GM18526 (cell line): Measurements from ENCODE around the gene RNGTT.

Source experiments
- POLR2A ChIP-seq: IDR thresholded peaks from 3 replicates; pipeline ENCODE4 v1.6.1; 2011; ENCODE audit not compliant: insufficient read length; ENCODE audit errors: extremely low read depth

The RNGTT gene

DNA sequence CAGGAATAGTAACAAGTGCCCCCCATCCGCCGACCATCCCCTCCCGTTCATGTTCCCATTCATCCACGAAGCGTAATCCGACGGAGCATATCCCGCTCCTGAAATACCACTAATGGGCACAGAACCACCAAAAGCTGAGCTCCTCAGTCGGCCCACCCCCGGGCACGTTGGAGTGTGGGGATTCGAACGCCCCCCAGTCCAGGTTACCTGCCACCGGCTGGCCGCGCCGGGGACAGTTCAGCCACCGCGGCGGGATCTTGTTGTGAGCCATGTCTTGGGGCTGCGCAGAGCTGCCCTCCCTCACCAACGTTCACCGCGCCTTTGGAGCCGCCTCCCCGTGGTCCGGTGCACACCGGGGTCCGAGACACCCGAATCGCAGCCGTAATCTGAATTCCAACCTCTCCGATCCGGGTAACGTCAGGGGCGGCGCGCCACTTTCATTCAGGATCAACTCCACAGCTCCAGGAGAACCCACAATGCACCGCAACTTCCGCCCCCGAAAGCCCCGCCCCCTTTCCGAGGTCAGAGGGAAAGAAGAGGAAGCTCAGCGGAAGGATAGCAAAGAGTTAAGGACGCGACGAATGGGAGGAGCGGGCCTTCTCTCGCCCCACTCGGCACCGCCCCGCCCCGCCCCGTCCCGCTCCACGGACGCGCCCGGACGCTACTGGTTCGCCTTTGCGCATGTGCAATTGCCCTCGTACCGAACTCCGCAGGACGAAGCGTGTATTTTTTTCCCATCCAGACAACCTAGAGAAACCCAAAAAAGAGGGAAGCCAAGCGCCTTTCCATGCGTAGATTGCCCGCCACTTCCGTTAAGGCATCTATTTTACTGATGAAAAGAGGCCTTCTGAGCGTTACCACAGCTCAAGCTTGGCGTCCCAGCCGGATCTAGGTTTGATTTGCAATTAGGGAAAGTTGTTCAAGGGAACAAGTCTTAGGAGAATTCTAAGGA, at the start of gene RNGTT:
RNGTT (minus strand) TSS at position 480 of the 952 bp plus-strand sequence; CDS start at position 271, 209 bp downstream.
- peak; percentile 78 for TF ChIP-seq POLR2A

DNA sequence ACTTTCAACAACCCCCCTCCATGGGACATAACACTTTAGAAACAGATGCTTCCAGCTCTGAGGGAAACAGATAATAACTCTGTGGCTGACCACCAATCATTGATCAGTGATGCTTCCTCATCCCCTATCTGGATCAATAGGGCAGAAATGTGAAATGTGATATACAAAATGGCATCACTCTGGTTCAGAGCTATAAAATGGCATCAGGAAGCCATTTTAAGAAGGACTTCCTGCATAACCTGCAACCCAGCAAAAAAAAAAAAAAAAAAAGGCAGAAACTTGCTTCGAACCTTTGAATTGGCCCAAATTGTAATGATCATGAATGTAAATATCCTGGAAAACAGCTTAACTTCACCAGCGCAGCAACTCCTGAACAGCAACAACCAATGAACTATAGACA, 48.0 kb upstream of the RNGTT start:
- TF ChIP-seq POLR2A: no peak

DNA sequence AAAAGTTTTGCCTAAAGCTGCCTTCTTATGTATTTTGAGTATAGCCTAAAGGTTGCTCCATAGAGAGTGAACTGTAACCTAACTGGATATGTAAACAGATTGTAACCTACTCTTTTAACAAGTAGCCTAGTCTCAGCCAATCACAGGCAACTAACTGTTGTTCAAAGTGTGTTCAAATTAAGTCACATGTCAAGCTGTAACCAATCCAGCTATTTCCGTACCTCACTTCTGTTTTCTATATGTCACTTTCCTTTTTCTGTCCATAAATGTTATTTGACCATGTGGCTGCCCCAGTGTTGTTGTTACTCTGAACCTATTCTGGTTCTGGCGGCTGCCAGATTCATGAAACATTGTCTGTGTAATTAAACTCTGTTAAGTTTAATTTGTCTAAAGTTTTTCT, 47.4 kb upstream of the RNGTT start:
- no peak for TF ChIP-seq POLR2A

DNA sequence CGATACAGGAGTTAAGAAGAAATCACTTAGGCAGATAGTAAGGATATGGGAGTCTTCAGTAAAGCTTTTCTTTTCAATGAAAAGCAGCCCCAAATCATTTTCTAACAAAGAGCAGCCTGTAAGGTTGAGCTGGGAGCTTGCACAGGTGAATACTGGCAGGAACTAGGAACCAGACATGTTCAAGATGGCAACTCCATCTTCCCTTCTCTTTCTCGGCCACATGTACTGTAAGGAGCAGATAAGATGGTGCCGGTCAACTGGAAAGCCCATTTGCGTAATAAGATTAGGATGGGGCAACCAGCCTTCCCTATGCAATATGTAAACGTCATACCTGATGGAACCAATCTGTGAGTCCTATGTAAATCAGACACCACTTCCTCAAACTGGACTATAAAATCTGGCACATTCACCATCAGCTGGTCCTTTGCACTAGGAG, 46.2 kb upstream of the RNGTT start:
- no peak for TF ChIP-seq POLR2A

DNA sequence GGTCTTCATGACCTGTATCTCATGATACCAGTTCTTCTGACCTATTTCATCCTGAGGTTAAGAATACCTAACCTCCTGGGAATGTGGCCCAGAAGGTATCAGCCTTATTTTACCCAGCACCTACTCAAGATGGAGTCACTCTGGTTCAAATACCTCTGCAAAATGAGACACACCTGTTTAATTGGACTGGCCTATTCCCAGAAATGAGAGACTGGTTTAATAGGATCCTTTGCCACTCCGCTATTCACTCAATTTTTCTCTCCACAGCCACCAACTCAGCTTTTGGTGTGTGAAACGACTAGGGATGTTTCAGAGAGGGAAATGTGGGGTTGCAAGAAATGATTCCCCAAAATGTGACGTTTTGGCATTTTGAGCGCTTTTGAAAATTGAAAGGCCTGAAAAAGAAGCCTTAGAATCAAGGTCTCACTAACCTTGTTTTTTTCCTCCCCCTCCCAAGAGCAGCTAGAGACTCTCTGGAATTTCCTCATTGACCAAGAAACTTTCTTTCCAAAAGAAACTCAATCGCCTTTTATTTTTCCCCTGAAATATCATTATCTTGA, 45.5 kb upstream of the RNGTT start:
- no peak for TF ChIP-seq POLR2A

DNA sequence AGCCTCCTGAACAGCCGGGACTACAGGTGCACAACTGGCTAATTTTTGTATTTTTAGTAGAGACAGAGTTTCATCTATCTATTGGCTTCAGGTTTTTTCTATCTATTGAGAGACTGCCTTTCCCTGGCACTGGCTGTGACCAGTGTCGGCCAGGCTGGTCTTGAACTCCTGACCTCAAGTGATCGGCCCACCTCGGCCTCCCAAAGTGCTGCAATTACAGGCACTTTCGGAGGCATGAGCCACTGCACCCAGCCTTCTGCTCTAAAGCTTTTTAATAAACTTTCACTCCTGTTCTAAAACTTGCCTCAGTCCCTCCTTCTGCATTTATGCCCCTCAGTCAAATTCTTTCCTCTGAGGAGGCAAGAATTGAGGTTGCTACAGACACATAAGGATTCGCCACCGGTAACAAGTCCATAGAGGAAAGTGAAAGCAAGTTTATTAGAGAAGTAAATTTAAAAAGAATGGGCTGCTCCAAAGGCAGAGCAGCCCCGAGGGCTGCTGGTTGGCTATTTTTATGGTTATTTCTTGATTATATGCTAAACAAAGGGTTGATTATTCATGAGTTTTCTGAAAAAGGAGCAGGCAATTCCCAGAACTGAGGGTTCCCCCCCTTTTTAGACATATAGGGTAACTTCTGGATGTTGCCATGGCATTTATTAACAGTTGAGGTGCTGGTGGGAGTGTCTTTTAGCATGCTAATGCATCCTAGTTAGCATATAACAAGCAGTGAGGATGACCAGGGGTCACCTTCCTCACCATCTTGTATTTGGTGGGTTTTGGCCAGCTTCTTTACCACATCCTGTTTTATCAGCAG, 44.8 kb upstream of the RNGTT start:
- no peak for TF ChIP-seq POLR2A

DNA sequence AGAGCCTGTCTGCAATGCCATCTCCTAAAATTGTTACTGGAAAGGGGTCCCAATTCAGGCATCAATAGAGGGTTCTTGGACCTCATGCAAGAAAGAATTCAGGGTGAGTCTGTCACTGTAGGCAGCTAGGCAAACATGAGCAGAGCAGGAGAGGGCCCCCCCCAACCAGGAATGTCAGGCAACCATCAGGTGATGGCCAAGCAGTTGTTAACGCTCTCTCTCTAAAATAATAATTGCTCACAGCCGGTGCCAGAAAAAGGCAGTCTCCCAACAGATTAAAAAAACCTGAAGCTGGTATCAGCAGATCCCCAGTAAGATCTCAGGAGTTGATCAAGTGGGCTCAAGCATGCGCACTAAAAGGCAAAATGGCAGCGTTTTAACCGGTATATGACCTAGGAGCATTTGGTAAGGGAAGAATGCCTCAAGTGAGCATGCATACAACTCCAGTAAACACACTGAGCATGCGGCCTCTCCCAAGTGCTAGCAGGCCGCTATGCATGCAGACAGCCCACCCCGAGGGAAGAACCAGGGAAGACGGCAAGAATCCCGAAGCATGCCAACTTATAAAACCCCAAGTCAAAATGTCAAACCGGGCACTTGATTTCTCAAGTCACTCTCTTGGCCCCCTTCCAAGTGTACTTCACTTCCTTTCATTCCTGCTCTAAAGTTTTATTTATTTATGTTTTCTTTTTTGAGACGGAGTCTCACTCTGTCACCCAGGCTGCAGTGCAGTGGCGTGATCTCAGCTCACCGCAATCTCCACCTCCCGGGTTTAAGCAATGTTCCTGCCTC, 44.0 kb upstream of the RNGTT start:
- TF ChIP-seq POLR2A: no peak

DNA sequence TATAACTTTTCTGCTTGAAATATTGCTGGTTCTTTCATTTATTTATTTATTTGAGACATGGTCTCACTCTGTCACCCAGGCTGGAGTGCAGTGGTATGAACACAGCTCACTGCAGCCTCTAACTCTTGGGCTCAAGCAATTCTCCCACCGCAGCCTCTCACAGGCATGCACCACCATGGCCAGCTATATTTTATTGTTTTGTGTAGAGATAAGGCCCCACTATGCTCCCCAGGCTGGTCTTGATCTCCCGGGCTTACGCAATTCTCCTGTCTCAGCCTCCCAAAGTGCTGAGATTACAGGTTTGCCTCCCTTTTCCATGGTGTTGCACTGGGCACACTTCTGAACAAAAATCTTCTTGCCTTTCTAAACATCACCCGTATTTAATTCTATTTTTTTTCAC, 39.1 kb upstream of the RNGTT start:
- TF ChIP-seq POLR2A: no peak

DNA sequence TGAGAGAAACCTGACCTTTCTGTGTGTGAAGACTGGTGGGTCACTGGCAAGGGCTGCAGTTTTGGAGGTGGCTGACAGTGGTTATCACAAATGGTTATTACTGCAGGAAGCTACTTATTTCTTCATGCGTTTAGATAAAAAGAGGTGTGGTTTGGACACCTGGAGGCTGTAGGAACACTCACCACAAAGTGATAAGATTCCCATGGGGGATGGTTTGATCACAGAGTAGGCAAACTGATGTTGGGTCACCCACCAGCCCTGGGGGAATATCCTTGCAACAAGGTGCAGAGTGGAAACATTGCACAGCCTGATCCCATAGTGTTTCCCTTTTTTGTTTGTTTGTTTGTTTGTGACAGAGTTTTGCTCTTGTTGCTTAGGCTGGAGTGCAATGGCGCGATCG, 33.9 kb upstream of the RNGTT start:
- no peak for TF ChIP-seq POLR2A

DNA sequence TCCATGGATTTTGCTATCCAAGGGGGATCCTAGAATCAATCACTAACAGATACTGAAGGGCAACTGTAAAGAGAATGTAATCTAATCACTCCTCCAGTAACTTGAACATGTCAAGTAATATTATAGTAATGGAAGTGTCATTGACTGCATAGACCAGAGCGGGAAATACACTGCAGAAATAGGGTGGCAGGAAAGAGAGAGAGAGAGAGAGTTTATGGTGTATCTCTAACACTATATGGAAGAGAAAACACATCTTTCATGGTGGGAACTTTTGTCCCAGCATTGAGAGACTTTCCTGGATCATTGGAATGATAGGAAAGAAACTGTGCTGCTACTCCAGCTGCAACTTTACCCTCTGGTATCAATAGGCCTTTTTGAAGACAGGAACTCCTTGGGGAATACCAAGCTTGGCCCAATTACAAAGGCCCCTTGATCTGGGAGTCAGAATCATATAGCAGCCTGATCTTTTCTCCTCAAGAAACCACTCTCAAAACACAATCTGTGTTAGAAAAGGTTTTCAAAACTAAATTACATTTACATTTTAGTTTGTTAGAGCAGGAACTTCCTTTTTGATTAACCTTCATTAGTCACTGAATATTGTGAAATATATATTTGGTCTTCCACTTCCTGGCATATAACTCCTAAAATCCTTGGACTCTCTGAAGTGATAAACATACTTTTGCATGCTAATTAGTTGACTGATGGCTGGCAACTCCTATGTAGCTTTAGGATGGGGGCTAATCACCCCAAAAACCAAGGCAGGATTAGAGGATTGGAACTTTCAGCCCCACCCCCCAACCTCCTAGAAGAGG, 29.5 kb upstream of the RNGTT start:
- TF ChIP-seq POLR2A: no peak

DNA sequence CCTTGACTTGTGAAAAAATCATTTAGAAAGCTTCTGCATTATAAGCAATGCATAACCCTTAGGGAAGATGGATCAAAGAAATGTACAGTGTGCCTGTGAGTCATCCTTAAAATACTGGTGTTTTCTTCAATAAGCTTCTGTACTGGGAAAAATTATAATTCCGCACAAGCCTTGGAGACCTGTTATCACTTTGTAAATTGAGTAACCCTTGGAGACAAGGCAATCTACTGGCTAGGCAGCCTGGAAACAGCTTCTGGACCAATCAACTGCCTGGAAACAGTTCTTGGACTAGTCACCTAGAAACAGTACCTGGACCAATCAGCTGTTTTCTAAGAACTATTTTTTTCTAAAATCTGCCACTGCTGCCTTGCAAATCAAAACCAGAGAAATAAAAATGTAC, 25.8 kb upstream of the RNGTT start:
- no peak for TF ChIP-seq POLR2A

DNA sequence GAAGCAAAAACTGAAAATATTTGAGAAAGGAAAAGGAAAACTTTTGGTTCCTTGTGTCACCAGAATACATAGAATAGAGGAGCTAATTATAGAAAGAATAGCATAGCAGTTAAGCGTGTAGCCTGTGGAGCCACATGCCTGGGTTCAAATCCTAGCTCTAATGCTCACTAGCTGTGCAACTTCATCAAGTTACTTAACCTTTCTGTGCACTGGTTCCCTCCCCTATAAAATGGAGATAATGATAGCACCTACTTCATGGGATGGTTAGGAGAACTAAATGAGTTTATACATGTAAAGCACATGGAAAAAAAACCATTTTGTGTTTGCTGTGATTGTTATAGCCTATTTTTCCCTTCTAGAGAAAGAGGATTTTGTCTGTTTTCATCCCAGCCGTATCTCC, 24.5 kb upstream of the RNGTT start:
- TF ChIP-seq POLR2A: no peak

DNA sequence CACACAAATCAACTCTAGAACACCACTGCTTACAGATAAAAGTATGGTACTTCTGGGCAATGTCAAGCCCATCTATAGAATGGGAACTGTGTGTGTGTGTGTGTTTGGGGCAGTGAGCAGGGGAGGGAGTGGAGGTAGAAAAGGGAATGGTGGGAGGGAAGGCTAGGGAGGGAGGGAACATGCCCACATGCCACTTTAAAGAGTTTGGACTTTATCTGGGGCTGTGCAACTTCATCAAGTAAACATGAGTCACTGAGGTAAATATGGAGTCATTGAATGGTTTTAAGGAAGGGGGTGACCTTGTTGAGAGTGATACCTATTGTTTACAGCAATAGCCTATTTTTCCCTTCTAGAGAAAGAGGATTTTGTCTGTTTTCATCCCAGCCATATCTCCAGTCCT, 22.5 kb upstream of the RNGTT start:
- TF ChIP-seq POLR2A: no peak

DNA sequence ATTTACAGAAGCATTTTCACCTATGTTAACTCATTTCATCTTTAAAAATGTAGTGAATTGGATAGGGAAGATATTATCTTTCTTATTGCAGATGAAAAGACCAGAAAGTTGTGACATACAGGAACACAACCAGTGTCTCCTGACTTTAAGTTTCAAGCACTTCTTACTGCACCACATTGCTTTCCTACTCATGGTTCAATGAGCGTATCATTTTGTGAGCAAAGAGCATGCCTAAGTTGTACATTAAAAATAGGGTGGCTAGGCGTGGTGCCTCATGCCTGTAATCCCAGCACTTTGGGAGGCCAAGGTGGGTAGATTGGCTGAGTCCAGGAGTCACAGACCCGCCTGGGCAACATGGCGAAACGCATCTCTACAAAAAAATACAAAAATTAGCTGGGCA, 21.2 kb upstream of the RNGTT start:
- no peak for TF ChIP-seq POLR2A

DNA sequence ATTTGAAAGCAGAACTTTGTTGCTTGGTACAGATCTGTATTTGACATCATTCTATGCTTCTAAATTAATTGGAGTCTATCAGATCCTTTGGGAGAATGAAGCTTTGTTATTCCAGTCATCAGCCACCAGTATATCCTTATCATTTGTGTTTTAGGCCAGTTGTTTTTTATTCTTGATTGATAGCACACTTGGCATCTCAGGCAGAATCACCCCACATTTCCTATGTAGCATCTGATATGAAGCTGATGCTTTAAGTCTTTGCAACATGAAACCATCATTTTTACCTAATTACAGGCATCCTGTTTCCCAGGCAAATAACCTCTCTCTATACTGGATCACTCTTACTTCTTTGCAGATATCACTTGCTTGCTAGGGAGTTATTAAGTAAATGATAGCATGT, 20.7 kb upstream of the RNGTT start:
- TF ChIP-seq POLR2A: no peak

DNA sequence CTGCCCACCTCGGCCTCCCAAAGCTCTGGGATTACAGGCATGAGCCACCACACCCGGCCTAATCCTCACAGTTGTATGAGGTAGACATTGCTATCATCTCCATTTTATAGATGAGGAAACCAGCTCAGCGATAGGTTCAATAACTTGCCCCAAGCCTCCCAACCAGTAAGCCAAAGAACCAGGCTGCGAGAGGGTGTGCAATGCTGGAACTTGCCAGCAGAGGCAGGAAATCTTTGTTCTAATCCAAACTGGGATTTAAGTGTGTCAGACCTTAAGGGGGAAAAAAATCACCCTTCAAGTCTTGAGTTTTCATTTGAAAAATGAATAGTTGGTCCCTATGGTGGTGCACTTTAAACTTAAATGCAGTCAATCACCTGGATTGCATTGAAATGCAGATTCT, 20.1 kb upstream of the RNGTT start:
- no peak for TF ChIP-seq POLR2A
